ENCODE results near the gene FAM168B.
"Not testable (repeated sequence)": the region's sequence is repeated elsewhere in the genome, so short reads cannot be mapped to it uniquely, and the experiment has no call there.

FAM168B gene

DNA sequence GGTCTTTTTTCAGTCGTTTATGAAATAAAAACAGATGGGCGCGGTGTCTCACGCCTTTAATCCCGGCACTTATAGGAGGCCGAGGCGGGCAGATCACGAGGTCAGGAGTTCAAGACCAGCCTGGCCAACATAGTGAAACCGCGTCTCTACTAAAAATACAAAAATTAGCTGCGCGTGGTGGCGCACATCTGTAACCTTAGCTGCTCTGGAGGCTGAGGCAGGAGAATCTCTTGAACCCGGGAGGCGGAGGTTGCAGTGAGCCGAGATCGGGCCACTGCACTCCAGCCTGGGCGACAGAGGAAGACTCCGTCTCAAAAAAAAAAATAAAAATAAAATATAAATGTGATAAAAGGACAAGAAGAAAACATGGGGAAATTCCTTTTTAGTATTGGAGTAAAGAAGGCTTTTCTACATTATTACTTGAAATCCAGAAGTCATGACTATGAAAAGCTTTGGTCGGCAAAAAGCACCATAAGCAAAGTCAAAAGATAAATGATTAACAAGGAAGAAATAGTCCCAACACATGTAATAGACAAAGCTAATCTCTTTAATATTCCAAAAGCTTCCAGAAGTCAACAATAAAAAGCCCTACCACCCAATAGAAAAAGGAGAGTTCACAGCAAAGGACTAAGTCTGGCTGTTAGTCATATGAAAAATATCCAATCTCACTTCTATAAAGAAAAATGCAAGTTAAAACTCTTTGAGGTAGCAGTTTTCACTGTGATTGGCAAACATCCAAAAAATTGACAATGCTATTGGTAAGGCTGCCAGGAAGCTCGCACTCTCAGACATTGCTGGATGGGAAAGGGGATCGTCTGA is 1.4 kb upstream of the FAM168B start:
- no peak for DNase-seq

DNA sequence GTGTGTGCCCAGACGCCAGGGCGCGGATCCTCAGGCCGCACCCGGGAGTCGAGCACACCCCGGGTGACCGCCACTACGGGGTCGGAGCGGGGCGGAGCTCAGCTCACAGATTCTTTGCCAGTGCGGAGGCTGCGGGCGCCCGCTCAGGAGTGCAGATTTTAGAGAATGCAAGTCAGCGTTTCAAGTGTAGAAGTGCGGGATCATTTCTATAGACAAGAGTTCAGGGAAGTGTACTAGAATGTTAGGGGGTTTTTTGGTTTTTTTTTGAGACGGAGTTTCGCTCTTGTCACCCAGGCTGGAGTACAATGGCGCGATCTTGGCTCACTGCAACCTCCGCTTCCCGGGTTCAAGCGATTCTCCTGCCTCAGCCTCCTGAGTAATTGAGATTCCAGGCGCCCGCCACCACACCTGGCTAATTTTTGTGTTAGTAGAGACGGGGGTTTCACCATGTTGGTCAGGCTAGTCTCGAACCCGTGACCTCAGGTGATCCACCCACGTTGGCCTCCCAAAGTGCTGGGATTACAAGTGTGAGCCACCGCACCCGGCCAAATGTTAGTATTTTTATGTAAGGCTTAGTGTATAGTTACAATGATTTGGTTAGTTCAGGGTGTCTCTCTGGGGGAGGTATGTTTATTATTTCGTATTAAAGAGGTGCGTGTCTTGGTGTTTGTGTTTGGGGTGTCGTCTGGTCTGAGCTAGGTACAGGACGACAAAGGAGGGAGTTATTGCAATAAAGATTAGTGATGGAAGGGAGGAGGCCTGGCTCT is 619 bp upstream of the FAM168B start:
- DNase-seq, result peak; percentile 37

DNA sequence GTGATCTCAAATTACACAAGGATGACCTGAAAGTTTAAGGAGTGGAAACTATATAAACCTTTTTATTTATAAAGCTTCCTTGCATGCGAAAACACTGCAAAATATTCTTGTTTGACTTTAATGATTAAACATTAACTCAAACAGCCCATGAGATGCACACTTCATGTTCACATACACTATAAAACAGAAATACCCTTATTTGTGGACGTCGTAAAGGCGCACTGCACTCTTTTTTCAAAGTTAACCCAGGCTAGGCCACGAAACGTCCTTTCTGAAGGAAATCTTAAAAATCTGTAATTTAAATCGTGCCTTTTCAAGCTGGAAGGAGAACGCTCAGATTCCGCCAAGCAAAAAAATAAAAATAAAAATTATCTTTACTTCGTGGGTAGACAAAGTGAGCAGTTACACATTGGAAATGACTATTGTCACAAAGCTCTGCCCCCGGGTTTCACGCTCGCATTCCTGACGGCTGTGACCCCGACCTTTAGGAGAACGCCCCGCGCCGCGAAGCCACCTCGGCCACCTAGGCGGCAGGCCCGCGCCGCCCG is 728 bp downstream of the FAM168B start:
- peak in 1 of 2 donors; percentile 47 for DNase-seq

DNA sequence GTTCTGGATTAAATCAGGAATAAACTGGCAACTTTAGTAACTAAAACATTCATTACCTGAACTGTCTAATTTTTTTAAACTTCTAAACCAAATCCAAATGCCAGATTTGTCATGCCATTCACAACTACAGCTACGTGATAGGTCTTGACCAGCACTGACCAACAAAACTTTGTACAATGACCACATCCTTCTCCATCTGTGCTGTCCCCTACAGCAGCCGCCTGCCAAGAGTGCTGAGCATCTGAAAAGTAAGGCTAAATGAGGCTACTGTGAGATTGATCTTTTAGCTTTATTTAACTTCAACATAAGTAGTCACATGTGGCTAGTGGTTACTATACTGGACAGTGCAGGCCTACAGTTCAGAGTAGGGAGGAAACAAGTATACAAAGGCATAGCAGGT is 7.6 kb downstream of the FAM168B start:
- DNase-seq, result no peak

- no peak for DNase-seq
These were observed 12.1 kb downstream of the FAM168B start for GRCh38 chr2:131081190-131081589.

- not testable (repeated sequence) for DNase-seq
These were observed 13.3 kb downstream of the FAM168B start for GRCh38 chr2:131079931-131080330.

- DNase-seq, result no peak
These were observed 15.3 kb downstream of the FAM168B start for GRCh38 chr2:131077966-131078365.

DNA sequence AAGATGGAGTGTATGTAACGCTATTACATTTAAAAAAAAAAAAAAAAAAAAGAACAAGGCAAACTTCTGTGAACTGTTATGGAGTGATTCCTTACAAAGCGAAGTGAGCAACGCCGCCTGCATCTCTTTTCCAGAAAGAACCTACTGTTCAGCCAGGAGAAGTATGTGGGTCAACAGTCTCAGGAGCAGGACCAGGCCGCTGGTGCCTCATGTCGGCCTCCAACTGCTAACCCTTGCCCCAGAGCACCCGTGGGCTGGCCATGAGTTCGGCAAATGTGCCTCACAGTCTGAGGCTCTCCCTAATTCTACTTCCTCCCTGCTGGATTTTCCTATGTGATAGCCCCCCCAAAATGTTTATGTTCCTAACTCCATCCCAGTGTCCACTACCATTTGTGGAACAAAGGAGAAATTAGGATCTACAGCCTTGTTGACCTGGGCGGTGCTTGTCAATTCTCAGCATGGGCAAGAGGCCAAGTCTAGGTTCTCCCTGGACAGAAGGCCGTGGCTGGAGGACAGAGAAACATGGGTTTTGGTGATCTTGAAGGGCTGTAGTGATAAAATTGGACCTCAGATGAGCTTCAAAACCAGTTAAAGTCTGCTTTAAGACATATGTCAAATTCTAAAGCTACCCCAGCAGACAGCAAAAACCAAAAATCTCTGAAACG is 15.9 kb downstream of the FAM168B start:
- DNase-seq, result no peak

- DNase-seq, result no peak
These were observed 16.6 kb downstream of the FAM168B start for GRCh38 chr2:131076707-131077106.

DNA sequence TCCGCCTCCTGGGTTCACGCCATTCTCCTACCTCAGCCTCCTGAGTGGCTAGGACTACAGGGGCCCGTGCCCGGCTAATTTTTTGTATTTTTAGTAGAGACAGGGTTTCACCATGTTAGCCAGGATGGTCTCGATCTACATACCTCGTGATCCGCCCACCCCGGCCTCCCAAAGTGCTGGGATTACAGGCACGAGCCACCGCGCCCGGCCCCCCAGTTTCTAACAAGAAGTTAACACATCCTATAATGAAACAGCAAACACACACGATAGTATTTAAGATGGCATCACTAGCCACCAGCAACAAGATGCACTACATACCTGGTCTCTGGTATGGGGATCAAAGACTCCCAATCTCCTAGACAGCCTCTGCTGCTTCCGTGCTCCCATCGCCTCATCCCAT is 17.7 kb downstream of the FAM168B start:
- not testable (repeated sequence) for DNase-seq

- DNase-seq, result not testable (repeated sequence)
These were observed 25.1 kb downstream of the FAM168B start for GRCh38 chr2:131068172-131068571.

DNA sequence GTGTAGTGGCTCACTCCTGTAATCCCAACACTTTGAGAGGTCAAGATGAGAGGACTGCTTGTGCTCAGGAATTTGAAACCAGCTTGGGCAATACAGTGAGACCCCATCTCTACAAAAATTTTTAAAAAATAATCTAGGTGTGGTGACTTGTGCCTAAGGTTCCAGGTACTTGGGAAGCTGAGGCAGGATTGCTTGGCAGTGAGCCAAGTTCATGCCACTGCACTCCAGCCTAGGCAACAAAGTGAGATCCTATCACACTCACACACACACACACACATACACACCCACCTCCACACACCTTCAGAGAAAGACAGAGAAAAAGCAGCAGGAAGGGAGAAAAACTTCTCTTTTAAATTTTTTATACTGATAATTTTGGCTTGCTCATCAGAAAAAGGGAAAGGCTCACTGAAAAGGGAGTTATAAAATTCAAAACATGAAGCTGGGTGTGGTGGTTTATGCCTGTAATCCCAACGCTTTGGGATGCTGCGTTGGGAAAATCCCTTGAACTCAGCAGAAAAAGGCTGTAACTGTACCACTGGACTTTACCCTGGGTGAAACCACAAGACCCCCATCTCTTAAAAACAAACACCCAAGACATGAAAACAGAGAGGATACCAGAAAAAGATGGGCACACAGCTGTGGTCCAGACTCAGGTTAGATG is 25.7 kb downstream of the FAM168B start:
- no peak for DNase-seq

DNA sequence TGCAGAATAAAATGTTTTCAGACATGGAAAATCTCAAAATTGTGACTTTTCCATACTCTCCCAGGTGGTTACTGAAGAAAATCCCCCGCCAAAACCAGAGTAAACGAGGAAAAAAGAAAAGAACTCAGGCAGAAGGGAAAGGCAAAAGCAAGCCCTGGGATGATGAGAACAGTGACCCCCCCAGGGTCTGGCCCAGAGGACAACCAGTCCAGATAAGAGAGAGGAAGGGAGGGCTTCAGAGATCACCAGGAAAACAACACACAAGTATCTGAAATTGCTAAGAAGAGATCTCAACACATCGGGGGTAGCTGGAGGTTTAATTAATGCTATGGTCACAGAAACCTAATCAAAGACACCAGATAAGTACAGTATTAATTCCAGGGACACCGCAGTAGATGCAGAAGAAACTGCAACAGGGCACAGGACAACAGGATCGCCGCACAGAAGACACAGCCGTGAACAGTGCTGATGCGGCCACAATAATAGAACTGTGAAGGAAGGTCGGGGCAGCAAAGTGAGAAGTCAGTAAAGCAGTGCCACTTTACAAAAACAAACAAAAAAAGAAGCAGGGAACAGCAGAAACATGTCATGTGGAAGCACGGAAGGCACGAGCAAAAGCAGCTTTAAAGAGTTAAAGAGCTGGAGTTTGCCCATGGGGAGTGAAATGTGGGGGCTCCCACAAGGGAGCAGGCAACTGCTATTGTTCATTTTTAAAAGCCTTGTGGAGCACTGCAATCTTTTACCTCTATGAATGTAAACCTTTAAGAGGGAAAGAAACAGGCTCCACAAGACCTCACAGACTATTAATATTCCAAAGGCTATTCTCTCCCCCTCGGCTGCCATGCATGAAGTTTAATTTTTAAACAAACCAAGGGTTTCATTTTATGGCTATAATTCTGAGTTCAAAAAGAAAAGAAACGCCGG is 28.4 kb downstream of the FAM168B start:
- DNase-seq, result no peak

GRCh38 chr2:131063501-131064283 is 29.6 kb downstream of the FAM168B start:
- no peak for DNase-seq

- DNase-seq, result no peak
These were observed 34.3 kb downstream of the FAM168B start for GRCh38 chr2:131058920-131059319.

GRCh38 chr2:131058214-131058843 is 34.9 kb downstream of the FAM168B start:
- no peak for DNase-seq

DNA sequence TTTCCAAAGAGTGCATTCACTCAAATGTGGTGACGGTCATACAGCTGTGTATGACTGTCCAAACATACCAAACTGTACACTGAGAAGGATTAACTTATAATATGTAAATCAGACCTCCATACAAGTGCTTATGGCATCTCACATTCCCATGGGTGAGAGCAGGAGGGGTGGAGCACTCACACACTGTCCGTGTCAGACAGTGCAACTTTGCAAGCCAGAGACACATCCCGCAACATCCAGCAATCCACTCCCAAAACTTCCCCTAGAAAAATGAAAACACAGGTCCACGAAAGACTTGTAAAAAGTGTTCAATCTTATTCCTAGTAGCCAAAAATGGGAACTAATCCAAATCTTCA is 36.4 kb downstream of the FAM168B start:
- no peak for DNase-seq

GRCh38 chr2:131056204-131056931 is 36.9 kb downstream of the FAM168B start:
- no peak for DNase-seq

All from stimulated activated CD4-positive, alpha-beta T cell treated with anti-CD3 and anti-CD28 coated beads, Interleukin-2, amount 100 ng/mL, for 24 hours (primary cell).